NCI-H526 (cell line): ENCODE data around the gene EIF4ENIF1.
"Not testable (repeated sequence)": the region's sequence is repeated elsewhere in the genome, so short reads cannot be mapped to it uniquely, and the experiment has no call there.

ENCODE experiments used
- DNase-seq, 2 experiments: peaks; one replicate each; lab custom pipeline; 2025; lab: John Stamatoyannopoulos, UW

The EIF4ENIF1 gene

DNA sequence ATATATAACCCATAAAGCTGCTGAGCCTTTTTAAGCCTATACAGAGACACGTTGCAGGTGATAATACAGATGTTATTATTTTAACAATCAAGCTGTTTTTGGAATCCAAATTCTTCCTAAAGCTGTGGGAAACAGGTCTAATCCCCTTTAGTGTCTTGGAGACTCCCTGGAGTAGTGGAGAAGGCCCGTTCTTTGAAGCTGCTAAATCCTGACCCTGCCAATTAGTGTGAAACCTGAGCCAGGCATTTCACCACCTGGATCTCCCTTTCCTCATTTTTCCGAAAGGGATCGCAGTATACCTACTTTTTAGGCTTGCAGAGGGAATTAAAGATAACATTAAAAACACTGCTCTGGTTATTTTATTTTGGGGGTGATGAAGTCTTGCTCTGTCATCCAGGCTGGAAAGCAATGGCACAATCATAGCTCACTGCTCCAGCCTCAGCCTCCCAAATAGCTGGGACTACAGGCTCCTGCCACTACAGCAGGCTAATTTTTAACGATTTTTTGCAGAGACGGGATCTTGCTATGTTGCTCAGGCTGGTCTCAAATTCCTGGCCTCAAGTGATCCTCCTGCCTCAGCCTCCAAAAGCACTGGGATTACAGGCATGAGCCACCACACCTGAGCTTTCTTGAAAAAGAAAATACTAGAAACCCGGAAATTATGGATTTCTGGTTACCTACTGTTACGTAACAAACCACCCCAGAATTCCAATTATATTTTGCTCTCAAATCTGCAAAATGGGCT lies 1.7 kb upstream of the EIF4ENIF1 start:
- DNase-seq: no peak

- peak; percentile 80 to 83 for DNase-seq
Measured at GRCh38 chr22:31490496-31490925, 869 bp upstream of the EIF4ENIF1 start.

GRCh38 chr22:31488988-31489617 lies 539 bp downstream of the EIF4ENIF1 start:
- peak in 1 of 2 experiments; percentile 61 for DNase-seq

- no peak for DNase-seq
Measured at GRCh38 chr22:31488346-31488883, 1.2 kb downstream of the EIF4ENIF1 start.

DNA sequence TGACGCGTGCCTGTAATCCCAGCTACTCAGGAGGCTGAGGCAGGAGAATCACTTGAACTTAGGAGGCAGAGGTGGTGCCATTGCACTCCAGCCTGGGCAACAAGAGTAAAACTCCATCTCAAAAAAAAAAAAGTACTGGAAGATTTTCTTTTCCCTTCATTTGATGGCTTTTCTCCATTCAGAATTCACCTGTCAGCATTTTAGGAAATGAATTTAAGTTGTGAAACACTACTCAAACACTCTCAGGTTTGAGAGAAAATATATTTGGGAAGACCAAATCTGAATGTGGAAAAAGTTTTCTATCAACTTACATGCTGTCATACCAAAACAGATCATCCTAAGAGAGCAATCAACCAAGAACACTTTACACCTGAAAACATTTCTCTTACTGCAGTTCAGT lies 2.7 kb downstream of the EIF4ENIF1 start:
- no peak for DNase-seq

DNA sequence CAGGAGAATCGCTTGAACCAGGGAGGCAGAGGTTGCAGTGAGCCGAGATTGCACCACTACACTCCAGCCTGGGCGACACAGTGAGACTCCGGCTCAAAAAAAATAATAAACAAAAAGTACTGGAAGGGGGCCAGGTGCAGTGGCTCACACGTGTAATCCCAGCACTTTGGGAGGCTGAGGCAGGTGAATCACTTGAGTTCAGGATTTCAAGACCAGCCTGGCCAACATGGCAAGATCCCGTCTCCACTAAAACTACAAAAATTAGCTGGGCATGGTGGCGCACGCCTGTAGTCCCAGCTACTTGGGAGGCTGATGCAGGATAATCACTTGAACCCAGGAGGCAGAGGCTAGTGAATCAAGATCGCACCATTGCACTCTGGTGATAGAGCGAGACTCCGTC lies 3.3 kb downstream of the EIF4ENIF1 start:
- not testable (repeated sequence) for DNase-seq

GRCh38 chr22:31482470-31482869 lies 7.2 kb downstream of the EIF4ENIF1 start:
- not testable (repeated sequence) for DNase-seq

DNA sequence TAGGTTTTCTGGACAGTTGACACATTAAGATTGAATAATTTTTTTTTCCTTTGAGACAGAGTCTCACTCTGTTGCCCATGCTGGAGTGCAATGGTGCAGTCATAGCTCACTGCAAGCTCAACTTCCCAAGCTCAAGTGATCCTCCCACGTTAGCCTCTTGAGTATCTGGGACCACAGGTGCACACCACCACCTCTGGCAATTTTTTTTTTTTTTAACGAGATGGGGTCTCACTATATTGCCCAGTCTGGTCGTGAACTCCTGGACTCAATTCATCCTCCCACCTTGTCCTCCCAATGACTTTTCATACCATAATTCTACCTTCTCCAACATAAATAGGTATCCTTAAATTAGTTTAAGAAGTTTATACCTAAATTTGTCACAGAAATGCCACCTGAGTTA lies 8.5 kb downstream of the EIF4ENIF1 start:
- DNase-seq: no peak

DNA sequence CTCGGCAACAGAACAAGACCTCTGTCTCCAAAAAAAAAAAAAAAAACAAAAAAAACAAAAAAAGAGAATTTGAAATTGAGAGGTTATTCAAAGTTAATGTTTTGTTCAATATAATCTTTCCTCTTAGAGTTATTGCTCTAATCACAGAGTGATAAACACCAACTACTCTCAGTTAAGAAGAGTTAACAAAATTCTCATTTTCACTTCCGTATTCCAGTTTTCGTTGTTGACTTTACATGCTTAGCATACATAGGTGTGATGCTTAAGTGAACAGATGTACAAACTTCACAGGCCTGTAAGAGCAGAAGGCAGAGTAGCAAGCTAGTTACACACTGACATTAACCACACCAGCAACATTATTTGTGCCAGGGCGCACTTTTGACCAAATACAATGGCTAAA lies 12.3 kb downstream of the EIF4ENIF1 start:
- no peak for DNase-seq

- DNase-seq: no peak
Measured at GRCh38 chr22:31475800-31476199, 13.8 kb downstream of the EIF4ENIF1 start.

GRCh38 chr22:31474743-31475142 lies 14.9 kb downstream of the EIF4ENIF1 start:
- no peak for DNase-seq

- DNase-seq: no peak
Measured at GRCh38 chr22:31465307-31465706, 24.3 kb downstream of the EIF4ENIF1 start.

DNA sequence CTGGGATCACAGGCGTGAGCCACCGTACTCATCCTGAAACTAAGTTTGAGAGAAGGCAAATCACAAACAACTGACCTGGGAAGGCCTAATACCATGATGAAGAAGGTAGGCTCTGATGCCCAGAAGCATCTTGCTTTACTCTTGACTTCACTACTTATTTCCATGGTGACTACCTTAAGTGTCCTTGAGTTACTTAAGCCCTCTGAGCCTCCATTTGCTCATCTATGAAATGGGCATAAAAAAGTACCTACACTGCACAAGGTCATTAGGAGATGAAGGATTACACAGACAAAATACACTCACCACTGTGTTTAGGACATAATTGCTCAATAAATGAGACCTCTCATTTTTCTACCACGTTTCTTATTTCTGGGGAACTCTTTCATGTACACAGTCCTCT lies 27.9 kb downstream of the EIF4ENIF1 start:
- no peak for DNase-seq

DNA sequence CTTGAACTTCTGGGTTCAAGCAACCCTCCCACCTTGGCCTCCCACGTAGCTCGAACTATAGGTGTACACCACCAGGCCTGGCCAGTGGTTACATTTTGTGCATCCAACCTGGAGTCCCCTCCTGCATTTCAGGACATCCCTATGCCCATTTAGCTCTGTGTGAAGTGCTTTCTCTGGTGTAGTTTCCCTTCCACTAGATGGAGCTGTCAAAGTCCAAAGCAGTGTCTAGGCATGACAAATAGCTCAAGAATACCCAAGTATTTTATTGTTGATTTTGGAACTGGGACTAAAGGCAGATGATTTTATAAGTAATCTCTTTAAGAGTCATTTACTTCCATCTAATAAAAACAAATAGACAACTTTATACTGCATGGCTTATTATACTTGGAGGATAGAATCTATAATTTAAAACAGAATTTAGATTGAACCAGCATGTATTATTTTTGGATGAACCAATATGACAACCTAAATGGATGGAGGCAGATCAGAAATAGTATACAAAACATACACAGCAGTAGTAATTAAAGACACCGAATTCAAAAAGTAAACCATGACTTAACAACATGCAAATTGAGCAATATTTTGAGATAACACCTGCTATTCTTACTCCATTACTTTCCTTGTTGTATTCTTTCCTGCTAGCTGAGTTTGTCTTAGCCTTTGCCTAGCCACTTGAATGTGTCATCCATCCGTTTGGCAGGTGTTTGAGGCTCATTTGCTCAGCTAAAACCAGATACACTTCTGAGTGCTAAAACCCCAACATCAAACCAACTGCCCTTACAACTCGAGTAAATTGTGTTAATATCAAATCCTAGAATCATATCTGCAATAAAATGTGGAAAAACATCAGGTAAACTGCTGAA lies 37.7 kb downstream of the EIF4ENIF1 start:
- DNase-seq: peak; percentile 10 to 27

- no peak for DNase-seq
Measured at GRCh38 chr22:31449506-31449905, 40.1 kb downstream of the EIF4ENIF1 start.

GRCh38 chr22:31448382-31448781 lies 41.3 kb downstream of the EIF4ENIF1 start:
- DNase-seq: no peak

- no peak for DNase-seq
Measured at GRCh38 chr22:31447337-31447736, 42.3 kb downstream of the EIF4ENIF1 start.

DNA sequence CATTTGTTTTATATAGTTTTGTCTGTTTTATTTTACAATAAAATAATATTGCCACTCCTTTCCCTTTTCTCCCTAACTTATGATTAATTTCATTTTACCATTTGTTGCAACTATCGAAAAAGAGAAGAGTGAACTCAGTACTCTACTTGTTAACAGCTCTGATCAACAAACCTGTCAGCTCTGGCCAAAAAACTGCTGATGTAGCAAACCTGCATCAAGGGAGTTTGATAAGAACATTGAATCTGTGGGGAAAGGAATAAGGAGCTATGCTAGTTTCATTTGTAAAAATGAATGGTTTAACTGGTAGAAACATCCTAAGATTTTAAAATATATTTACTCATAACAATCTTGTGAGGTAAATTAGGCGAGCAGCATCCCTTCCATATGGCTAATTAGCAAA lies 42.9 kb downstream of the EIF4ENIF1 start:
- no peak for DNase-seq

- DNase-seq: no peak
Measured at GRCh38 chr22:31446208-31446607, 43.4 kb downstream of the EIF4ENIF1 start.

DNA sequence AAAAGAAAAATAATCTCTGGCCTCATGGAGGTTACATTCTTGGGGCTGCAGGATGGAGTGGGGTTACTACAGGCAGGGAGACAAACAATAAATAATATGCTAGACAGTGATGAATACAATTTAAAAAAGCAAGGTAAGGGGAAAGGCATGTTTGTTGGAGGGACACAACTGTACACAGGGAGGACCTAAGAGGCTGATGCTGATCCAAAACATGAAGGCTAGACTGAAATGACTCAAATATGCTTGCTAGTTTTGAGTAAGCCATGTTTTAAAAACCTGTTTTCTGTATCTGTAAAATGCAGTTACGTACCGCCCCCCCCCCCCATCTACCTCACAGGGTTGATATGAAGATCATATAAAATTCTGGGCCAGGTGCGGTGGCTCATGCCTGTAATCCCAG lies 44.0 kb downstream of the EIF4ENIF1 start:
- no peak for DNase-seq

GRCh38 chr22:31443516-31443915 lies 46.1 kb downstream of the EIF4ENIF1 start:
- DNase-seq: no peak

GRCh38 chr22:31442768-31443489 lies 46.7 kb downstream of the EIF4ENIF1 start:
- DNase-seq: no peak
